Body of pancreas (tissue), 4 donors: ENCODE measurements around the gene HOXC4. TPM values are rescaled to one million over a fixed set of nuclear protein-coding genes. Genes with fewer than 3 reads are reported as not detected.

Source experiments
- ATAC-seq: fragments of 150-250 bp; one replicate; pipeline ENCODE4 v1.9.1; 2016
- DNase-seq, 4 donors: peaks; one replicate each; pipeline ENCODE4 v3.0.0-alpha.2; 2019
- H3K27ac ChIP-seq, 4 donors: fragments of 200-600 bp; sonication (generic); 1 replicate in 3 of 4; 2 replicates in 1 of 4; pipeline versions ENCODE4 v1.5.1 to v1.6.1; 2016 to 2019; ENCODE audit warnings: mild to moderate bottlenecking in 1 of 4, mixed read lengths in 1 of 4, moderate library complexity in 1 of 4
- H3K27me3 ChIP-seq, 2 donors: fragments of 200-600 bp; sonication (generic); one replicate each; pipeline ENCODE4 v1.6.0; 2016; ENCODE audit warnings: mild to moderate bottlenecking in 1 of 2
- H3K36me3 ChIP-seq, 2 donors: fragments of 200-600 bp; sonication (generic); replicated peaks in 1 of 2; 2 replicates each; pipeline ENCODE4 v1.5.1; 2016; ENCODE audit warnings: low read depth in 2 of 2; ENCODE audit not compliant: insufficient read depth in 1 of 2
- H3K4me1 ChIP-seq: fragments of 200-600 bp; sonication (generic); one replicate; pipeline ENCODE4 v1.6.0; 2016
- H3K4me3 ChIP-seq, 2 donors: fragments of 200-600 bp; sonication (generic); 1 replicate in 1 of 2; 2 replicates in 1 of 2; pipeline ENCODE4 v1.5.1; 2016 to 2019
- H3K9me3 ChIP-seq, 3 donors: fragments of 200-600 bp; sonication (generic); 1 replicate in 2 of 3; 2 replicates in 1 of 3; pipeline ENCODE4 v1.5.1; 2016
- POLR2A ChIP-seq, 3 donors: fragments of 450-650 bp; IDR thresholded peaks; one replicate each; pipeline ENCODE4 v1.6.1; 2016; ENCODE audit warnings: antibody characterized with exemption in 3 of 3, mild to moderate bottlenecking in 2 of 3
- WGBS, 2 donors: methylation state at CpG; one replicate each; pipeline ENCODE4 v1.1.5; 2017; 5-methylcytosine and 5-hydroxymethylcytosine counted together
- intact Hi-C: fragments of 100-400 bp; cut with DNase I; formaldehyde crosslinking; loops from one replicate; pipeline ENCODE4 v1.15.1; 2023
- total RNA-seq, 2 donors: library from RNA; depleted of rRNA; stranded (reverse); fragments of >200 nt; gene quantifications; one replicate each; pipeline ENCODE4 v1.1.0, GENCODE V29; 2016
- TF ChIP-seq, protein P1 (sequence below), 7 experiments: fragments of 450-650 bp in 4 of 7; fragments of 200-600 bp in 3 of 7; sonication (generic) in 3 of 7; IDR thresholded peaks; one replicate each; pipeline ENCODE4 v1.5.1; 2016 to 2019; ENCODE audit warnings: antibody characterized with exemption in 7 of 7

The HOXC4 gene
- total RNA-seq, 2 donors from 2014 or later = not detected

DNA sequence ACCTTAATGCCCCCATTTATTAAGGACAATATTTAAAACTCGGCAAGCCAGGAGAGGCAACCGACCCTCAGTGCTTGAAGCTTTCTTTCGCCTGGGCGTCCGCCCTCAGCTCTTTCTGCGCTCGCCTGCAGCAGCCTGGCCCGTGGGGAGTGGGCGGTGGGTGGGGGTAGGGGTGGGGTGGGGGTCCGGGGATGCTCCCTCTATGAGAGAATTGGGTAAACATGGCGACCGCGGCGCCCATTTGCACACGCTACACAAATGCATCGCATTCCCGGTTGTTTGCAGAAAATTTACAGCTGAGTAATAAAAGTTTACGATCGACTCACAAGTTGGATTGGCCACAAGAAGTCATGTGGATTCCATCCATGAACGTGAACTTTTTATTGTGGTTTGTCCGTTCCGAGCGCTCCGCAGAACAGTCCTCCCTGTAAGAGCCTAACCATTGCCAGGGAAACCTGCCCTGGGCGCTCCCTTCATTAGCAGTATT is 37.1 kb upstream of the HOXC4 start:
- Histone ChIP-seq H3K4me3 (no peak overlapping the region), H3K27ac (no peak overlapping the region), H3K36me3 (no peaks in the 10 kb centered on the region), H3K9me3 (no peaks in the 10 kb centered on the region), H3K27me3 (peaks cover 6 to 35% of the 10 kb centered on the region in 2 donors), H3K4me1 (peaks cover 25% of the 10 kb centered on the region)
- 3 to 6% methylated on average over 18 to 25 of the region's 25 CpGs for WGBS, 2 donors
- no peak for ATAC-seq
- no peak for TF ChIP-seq POLR2A (IDR thresholded peaks at IDR 0.05)
- TF ChIP-seq, protein P1, sequence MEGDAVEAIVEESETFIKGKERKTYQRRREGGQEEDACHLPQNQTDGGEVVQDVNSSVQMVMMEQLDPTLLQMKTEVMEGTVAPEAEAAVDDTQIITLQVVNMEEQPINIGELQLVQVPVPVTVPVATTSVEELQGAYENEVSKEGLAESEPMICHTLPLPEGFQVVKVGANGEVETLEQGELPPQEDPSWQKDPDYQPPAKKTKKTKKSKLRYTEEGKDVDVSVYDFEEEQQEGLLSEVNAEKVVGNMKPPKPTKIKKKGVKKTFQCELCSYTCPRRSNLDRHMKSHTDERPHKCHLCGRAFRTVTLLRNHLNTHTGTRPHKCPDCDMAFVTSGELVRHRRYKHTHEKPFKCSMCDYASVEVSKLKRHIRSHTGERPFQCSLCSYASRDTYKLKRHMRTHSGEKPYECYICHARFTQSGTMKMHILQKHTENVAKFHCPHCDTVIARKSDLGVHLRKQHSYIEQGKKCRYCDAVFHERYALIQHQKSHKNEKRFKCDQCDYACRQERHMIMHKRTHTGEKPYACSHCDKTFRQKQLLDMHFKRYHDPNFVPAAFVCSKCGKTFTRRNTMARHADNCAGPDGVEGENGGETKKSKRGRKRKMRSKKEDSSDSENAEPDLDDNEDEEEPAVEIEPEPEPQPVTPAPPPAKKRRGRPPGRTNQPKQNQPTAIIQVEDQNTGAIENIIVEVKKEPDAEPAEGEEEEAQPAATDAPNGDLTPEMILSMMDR (IDR thresholded peaks at IDR 0.05) = no peak
- no peak for DNase-seq
- intact Hi-C loops = no loop called here

DNA sequence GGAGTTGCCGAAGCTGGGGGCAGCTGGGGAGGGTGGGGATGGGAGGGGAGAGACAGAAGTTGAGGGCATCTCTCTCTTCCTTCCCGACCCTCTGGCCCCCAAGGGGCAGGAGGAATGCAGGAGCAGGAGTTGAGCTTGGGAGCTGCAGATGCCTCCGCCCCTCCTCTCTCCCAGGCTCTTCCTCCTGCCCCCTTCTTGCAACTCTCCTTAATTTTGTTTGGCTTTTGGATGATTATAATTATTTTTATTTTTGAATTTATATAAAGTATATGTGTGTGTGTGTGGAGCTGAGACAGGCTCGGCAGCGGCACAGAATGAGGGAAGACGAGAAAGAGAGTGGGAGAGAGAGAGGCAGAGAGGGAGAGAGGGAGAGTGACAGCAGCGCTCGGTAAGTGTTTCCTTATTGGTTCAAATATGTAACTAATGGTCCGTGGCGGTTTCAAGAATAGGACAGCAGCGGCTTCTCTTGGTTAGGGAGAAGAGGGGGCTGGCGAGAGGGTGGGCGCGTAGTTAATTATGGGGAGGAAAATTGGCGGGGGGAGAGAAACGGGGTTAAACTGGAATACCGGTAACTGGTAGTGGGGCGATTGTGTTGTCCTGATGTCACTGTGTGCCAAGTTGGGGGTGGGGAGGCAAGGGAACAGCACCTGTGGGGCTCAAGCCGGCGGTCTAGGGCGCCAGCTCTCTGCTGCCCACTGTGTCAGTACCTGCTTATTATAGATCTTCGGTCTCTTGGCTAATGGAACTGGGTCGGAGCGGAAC is 36.4 kb upstream of the HOXC4 start:
- Histone ChIP-seq H3K4me3 (peak overlapping the region in 1 of 2 donors; percentile 12), H3K27me3 (peaks cover 6 to 33% of the 10 kb centered on the region in 2 donors), H3K36me3 (no peaks in the 10 kb centered on the region), H3K4me1 (peaks cover 25% of the 10 kb centered on the region), H3K9me3 (no peaks in the 10 kb centered on the region), H3K27ac (no peak overlapping the region)
- intact Hi-C loops = no loop called here
- WGBS, 2 donors = 2 to 3% methylated on average over 23 to 24 of the region's 24 CpGs
- TF ChIP-seq, protein P1 (IDR thresholded peaks at IDR 0.05) = peak in 1 of 7 experiments; percentile 13
- no peak for TF ChIP-seq POLR2A (IDR thresholded peaks at IDR 0.05)
- DNase-seq = peak in 1 of 4 donors; percentile 39
- peak; percentile 58 for ATAC-seq

DNA sequence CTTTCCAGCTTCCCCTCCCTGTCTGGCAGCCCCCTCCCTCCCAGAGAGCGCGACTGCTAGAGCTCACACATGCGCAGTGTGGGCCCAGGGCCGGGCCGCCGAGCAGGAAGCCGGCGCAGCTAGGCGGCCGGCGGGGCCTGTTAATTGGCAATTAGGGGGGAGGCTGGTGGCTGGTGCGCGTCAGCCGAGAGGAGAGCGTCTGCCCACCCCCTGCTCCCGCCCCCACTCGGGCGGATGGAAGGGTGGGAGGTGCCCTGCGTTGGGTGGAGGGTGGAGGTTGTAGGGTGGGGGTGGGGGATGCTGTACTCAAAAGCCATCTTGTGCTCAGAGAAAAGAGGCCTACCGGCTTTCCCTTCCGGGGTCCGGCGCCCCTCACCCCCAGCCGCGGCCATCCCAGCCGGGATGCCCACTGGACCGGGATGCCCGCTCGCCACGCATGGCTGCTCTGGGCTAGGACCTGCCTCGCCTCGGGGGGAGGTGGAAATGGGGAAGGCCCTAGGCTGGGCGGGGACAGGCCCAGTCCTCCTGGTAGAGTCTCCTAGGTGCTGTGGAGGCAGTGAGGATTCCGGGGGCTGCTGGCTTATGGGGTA is 35.7 kb upstream of the HOXC4 start:
- Histone ChIP-seq H3K4me1 (peaks cover 25% of the 10 kb centered on the region), H3K27ac (no peak overlapping the region), H3K9me3 (no peaks in the 10 kb centered on the region), H3K27me3 (peaks cover 6 to 33% of the 10 kb centered on the region in 2 donors), H3K36me3 (no peaks in the 10 kb centered on the region), H3K4me3 (peak overlapping the region; percentile 8 to 12)
- intact Hi-C loops = no loop called here
- peak; percentile 89 for ATAC-seq
- 0 to 5% methylated on average over 3 to 29 of the region's 34 CpGs for WGBS, 2 donors
- peak; percentile 65 to 81 (median 68) for DNase-seq
- TF ChIP-seq, protein P1 (IDR thresholded peaks at IDR 0.05) = no peak
- peak; percentile 15 to 57 (median 57) for TF ChIP-seq POLR2A (IDR thresholded peaks at IDR 0.05)

DNA sequence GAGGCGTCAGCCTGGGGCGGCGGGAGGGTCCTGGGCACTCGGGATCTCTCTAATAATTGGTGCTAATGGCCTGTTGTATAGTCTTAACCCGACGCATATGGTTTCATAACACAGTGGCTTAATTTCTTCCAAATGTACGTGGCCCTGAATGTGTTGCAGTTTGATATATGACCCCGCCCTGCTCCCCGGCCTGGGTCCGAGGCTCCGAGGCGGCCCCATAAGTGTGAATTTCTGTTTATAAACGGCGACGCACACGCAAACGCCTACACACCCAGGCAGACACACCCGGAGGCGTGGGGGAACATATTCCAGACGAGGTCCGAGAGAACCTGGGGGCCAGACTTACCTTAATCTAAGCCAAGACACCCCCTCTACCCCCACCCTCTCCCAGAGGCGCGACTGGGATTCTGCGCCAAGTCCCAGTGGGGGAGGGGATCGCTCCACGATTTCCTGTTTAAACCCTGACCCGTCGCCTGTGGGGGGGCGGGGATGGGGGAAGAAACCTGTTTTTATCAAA is 35.1 kb upstream of the HOXC4 start:
- intact Hi-C loops = no loop called here
- 18 to 32% methylated on average over 8 to 28 of the region's 29 CpGs for WGBS, 2 donors

More for the DNA sequence above, 35.1 kb upstream of the HOXC4 start:
- no peak overlapping the region for H3K4me3 ChIP-seq
- H3K9me3 ChIP-seq = no peaks in the 10 kb centered on the region
- TF ChIP-seq, protein P1 (IDR thresholded peaks at IDR 0.05) = no peak
- no peak for TF ChIP-seq POLR2A (IDR thresholded peaks at IDR 0.05)
- DNase-seq (no peak), ATAC-seq (no peak)
- H3K27me3 ChIP-seq = peaks cover 6 to 35% of the 10 kb centered on the region in 2 donors
- peaks cover 25% of the 10 kb centered on the region for H3K4me1 ChIP-seq
- H3K36me3 ChIP-seq = no peaks in the 10 kb centered on the region
- no peak overlapping the region for H3K27ac ChIP-seq
